ENCODE results near the gene DCXR. TPM values are rescaled to one million over a fixed set of nuclear protein-coding genes. Genes with fewer than 3 reads are reported as not detected.

DCXR gene
- total and polyA plus RNA-seq, 2 donors (not counting 3 experiments of a cell fraction or from before 2014, with no cell fraction given) = 93.0 to 178 TPM

DNA sequence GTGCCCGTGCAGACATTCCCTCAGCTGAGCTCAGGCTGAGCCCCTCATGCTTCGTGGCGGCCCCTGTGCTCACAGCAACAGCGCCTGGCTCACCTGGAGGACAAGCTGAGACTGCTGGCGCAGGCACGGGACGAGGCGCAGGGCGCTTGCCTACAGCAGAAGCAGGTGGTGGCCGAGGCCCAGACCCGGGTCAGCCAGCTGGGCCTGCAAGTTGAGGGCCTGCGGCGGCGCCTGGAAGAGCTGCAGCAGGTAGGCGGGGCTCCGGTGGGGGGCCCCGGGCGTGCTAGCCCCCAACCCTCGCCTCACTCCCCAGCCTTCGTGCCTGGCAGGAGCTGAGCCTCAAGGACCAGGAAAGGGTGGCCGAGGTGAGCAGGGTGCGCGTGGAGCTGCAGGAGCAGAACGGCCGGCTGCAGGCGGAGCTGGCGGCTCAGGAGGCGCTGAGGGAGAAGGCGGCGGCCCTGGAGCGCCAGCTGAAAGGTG, 7.5 kb downstream of the DCXR start:
- ChIA-PET CTCF (interaction anchor here (0.6 to 4.2 kb wide), 39 partner anchors 8 to 308 kb away, joined by 3 to 127 read pairs (median 4); partner anchors contain the start of genes CENPX, DCXR, FASN and GPS1), POLR2A (no interaction called here)
- dilution Hi-C loops (cut with MboI; ENCODE audit: extremely low pct_ligation_motif_present, low sequenced_read_pairs) (no loop called here), intact Hi-C loops (cut with micrococcal nuclease) (loop anchor here (1.0 to 10.0 kb wide), 5 partner anchors 69 to 385 kb away; partner anchors contain the start of genes CCDC57, FASN, HEXD and OGFOD3)
- Histone ChIP-seq H2AFZ (ENCODE audit: low read depth, low read length) (no peak overlapping the region), H3K27me3 (ENCODE audit: control insufficient read depth in 2 of 2, insufficient read depth in 2 of 2, low read length in 2 of 2) (no peaks in the 10 kb centered on the region), H4K20me1 (replicated peaks; ENCODE audit: control insufficient read depth, extremely low read depth, insufficient read depth, low read length) (no peaks in the 10 kb centered on the region), H3K27ac (ENCODE audit: insufficient read depth, low read depth, low read length) (no peak overlapping the region), H3K4me1 (ENCODE audit: control insufficient read depth, extremely low read depth, insufficient read depth, low read length) (peaks cover 10% of the 10 kb centered on the region), H3K9me3 (replicated peaks; ENCODE audit: control insufficient read depth, insufficient read depth, low read length) (no peaks in the 10 kb centered on the region), H3K4me2 (ENCODE audit: insufficient read depth, low read length) (no peak overlapping the region), H3K9ac (replicated peaks; ENCODE audit: extremely low read depth, insufficient read depth, low read length) (no peak overlapping the region), H3K9me1 (replicated peaks; ENCODE audit: control insufficient read depth, extremely low read depth, insufficient read depth, low read length) (no peaks in the 10 kb centered on the region), H3K36me3 (ENCODE audit: control insufficient read depth in 2 of 2, extremely low read depth in 1 of 2, insufficient read depth in 2 of 2, low read length in 2 of 2) (no peaks in the 10 kb centered on the region), H3K79me2 (ENCODE audit: control insufficient read depth, insufficient read depth, low read length) (peaks cover 4% of the 10 kb centered on the region), H3K4me3 (replicated peaks in 1 of 3; ENCODE audit: insufficient read depth in 1 of 3, low read depth in 1 of 3, low read length in 3 of 3) (no peak overlapping the region)
- DNase-seq (ENCODE audit: low read depth, low spot score) = no peak
- TF ChIP-seq POLR2AphosphoS5 (IDR thresholded peaks at IDR 0.05; ENCODE audit: insufficient read depth, low read depth, low read length) (no peak), EZH2 (IDR thresholded peaks at IDR 0.05; ENCODE audit: borderline replicate concordance, low read depth, low read length, severe bottlenecking) (no peak), JUN (IDR thresholded peaks at IDR 0.05; ENCODE audit: borderline replicate concordance, insufficient read depth, insufficient read length, low read depth) (no peak), FOS (IDR thresholded peaks at IDR 0.05; ENCODE audit: borderline replicate concordance, insufficient read depth, low read length) (no peak), GATA2 (IDR thresholded peaks at IDR 0.05; ENCODE audit: insufficient read depth, insufficient read length, low read depth, low read length) (no peak), MYC (IDR thresholded peaks at IDR 0.05; ENCODE audit: low read depth, low read length) (no peak), POLR2A (IDR thresholded peaks at IDR 0.05; ENCODE audit: low read depth, low read length) (no peak)
- TF ChIP-seq, protein P1, sequence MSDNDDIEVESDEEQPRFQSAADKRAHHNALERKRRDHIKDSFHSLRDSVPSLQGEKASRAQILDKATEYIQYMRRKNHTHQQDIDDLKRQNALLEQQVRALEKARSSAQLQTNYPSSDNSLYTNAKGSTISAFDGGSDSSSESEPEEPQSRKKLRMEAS (IDR thresholded peaks at IDR 0.05; ENCODE audit: insufficient read depth, insufficient read length) = no peak
- TF ChIP-seq, protein P2, sequence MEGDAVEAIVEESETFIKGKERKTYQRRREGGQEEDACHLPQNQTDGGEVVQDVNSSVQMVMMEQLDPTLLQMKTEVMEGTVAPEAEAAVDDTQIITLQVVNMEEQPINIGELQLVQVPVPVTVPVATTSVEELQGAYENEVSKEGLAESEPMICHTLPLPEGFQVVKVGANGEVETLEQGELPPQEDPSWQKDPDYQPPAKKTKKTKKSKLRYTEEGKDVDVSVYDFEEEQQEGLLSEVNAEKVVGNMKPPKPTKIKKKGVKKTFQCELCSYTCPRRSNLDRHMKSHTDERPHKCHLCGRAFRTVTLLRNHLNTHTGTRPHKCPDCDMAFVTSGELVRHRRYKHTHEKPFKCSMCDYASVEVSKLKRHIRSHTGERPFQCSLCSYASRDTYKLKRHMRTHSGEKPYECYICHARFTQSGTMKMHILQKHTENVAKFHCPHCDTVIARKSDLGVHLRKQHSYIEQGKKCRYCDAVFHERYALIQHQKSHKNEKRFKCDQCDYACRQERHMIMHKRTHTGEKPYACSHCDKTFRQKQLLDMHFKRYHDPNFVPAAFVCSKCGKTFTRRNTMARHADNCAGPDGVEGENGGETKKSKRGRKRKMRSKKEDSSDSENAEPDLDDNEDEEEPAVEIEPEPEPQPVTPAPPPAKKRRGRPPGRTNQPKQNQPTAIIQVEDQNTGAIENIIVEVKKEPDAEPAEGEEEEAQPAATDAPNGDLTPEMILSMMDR (IDR thresholded peaks at IDR 0.05; ENCODE audit: extremely low read depth in 1 of 2, insufficient read depth in 1 of 2, low read depth in 1 of 2, low read length in 2 of 2) = no peak
- no peak for FAIRE-seq
- BruUV-seq (replicated peaks) = no TSS peak

Data from endothelial cell of umbilical vein (primary cell).